NB4 (cell line): ENCODE results near the gene ELF1.

Experiments used
- MAX ChIP-seq: IDR thresholded peaks from 2 replicates; pipeline ENCODE4 v1.6.1; 2011; ENCODE audit warnings: low read depth, low read length
- MYC ChIP-seq: IDR thresholded peaks from 2 replicates; pipeline ENCODE4 v1.6.1; 2011; ENCODE audit warnings: low read depth, low read length
- POLR2A ChIP-seq: IDR thresholded peaks from 2 replicates; pipeline ENCODE4 v1.6.1; 2011; ENCODE audit warnings: mild to moderate bottlenecking; ENCODE audit not compliant: insufficient read length; ENCODE audit errors: extremely low read depth
- TF ChIP-seq, protein P1 (sequence below): IDR thresholded peaks from one replicate; pipeline ENCODE4 v1.5.1; 2012; ENCODE audit warnings: low read depth, low read length

- TF ChIP-seq MYC (no peak), POLR2A (no peak), MAX (no peak)
- TF ChIP-seq, protein P1, sequence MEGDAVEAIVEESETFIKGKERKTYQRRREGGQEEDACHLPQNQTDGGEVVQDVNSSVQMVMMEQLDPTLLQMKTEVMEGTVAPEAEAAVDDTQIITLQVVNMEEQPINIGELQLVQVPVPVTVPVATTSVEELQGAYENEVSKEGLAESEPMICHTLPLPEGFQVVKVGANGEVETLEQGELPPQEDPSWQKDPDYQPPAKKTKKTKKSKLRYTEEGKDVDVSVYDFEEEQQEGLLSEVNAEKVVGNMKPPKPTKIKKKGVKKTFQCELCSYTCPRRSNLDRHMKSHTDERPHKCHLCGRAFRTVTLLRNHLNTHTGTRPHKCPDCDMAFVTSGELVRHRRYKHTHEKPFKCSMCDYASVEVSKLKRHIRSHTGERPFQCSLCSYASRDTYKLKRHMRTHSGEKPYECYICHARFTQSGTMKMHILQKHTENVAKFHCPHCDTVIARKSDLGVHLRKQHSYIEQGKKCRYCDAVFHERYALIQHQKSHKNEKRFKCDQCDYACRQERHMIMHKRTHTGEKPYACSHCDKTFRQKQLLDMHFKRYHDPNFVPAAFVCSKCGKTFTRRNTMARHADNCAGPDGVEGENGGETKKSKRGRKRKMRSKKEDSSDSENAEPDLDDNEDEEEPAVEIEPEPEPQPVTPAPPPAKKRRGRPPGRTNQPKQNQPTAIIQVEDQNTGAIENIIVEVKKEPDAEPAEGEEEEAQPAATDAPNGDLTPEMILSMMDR = no peak
These were observed 35.1 kb downstream of the ELF1 start for GRCh38 chr13:40983725-40984667.
